Measurements from ENCODE around the gene NSRP1. TPM values are rescaled to one million over a fixed set of nuclear protein-coding genes. Genes with fewer than 3 reads are reported as not detected.

NSRP1 gene
- total RNA-seq, 1 donor from 2014 or later: 33.1 TPM

GRCh38 chr17:30222251-30222650, 105.6 kb downstream of the NSRP1 start:
- TF ChIP-seq, protein P1, sequence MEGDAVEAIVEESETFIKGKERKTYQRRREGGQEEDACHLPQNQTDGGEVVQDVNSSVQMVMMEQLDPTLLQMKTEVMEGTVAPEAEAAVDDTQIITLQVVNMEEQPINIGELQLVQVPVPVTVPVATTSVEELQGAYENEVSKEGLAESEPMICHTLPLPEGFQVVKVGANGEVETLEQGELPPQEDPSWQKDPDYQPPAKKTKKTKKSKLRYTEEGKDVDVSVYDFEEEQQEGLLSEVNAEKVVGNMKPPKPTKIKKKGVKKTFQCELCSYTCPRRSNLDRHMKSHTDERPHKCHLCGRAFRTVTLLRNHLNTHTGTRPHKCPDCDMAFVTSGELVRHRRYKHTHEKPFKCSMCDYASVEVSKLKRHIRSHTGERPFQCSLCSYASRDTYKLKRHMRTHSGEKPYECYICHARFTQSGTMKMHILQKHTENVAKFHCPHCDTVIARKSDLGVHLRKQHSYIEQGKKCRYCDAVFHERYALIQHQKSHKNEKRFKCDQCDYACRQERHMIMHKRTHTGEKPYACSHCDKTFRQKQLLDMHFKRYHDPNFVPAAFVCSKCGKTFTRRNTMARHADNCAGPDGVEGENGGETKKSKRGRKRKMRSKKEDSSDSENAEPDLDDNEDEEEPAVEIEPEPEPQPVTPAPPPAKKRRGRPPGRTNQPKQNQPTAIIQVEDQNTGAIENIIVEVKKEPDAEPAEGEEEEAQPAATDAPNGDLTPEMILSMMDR (IDR thresholded peaks at IDR 0.05): no peak
- no peak overlapping the region for H3K4me3 ChIP-seq
- no peaks in the 10 kb centered on the region for H3K9me3 ChIP-seq
- no peaks in the 10 kb centered on the region for H3K36me3 ChIP-seq
- no peaks in the 10 kb centered on the region for H3K27me3 ChIP-seq (ENCODE audit: low read depth)
- DNase-seq (no peak), ATAC-seq (no peak)
- H3K4me1 ChIP-seq: no peaks in the 10 kb centered on the region
- intact Hi-C loops (cut with DNase I): no loop called here
- H3K27ac ChIP-seq: no peak overlapping the region

GRCh38 chr17:30222721-30223175, 106.1 kb downstream of the NSRP1 start:
- TF ChIP-seq, protein P1 (IDR thresholded peaks at IDR 0.05): no peak
- ATAC-seq (no peak), DNase-seq (no peak)
- no peaks in the 10 kb centered on the region for H3K9me3 ChIP-seq
- no peak overlapping the region for H3K4me3 ChIP-seq
- H3K27ac ChIP-seq: no peak overlapping the region
- no peaks in the 10 kb centered on the region for H3K4me1 ChIP-seq
- H3K36me3 ChIP-seq: no peaks in the 10 kb centered on the region
- intact Hi-C loops (cut with DNase I): no loop called here
- H3K27me3 ChIP-seq (ENCODE audit: low read depth): no peaks in the 10 kb centered on the region

GRCh38 chr17:30224419-30224960, 107.9 kb downstream of the NSRP1 start:
- H3K4me3 ChIP-seq: no peak overlapping the region
- no peak for ATAC-seq
- DNase-seq: no peak
- no peaks in the 10 kb centered on the region for H3K9me3 ChIP-seq
- H3K27ac ChIP-seq: no peak overlapping the region
- intact Hi-C loops (cut with DNase I): no loop called here
- TF ChIP-seq, protein P1 (IDR thresholded peaks at IDR 0.05): no peak
- no peaks in the 10 kb centered on the region for H3K36me3 ChIP-seq
- no peaks in the 10 kb centered on the region for H3K27me3 ChIP-seq (ENCODE audit: low read depth)
- H3K4me1 ChIP-seq: no peaks in the 10 kb centered on the region

GRCh38 chr17:30225112-30225511, 108.5 kb downstream of the NSRP1 start:
- intact Hi-C loops (cut with DNase I): no loop called here
- ATAC-seq: no peak

DNA sequence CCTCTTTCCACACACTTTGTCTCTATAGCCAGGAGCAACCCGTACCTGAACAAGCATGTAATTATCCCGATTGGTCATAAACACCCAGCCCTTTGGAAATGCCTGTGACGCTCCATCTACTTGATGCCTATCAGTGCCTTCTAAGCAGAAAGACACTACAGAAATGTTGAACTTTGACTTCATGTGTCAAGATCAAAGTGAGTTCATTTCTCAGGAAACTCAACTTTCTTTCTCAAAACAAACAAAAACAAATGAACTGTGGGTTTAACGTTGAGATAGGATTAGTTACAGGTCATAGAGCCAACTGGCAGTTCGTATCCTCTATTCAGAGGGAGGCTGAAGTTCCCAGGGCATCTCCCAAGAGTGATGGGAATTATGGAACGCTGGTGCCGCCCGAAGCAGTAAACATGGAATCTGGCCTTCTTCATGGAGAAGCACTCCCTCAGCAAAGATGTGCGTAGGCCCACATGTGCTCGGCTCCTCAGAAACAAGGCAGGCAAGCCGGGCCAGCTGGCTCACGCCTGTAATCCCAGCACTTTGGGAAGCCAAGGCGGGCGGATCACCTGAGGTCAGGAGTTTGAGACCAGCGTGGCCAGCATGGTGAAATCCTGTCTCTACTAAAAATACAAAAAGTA, 109.4 kb downstream of the NSRP1 start:
- H3K27ac ChIP-seq: no peak overlapping the region
- intact Hi-C loops (cut with DNase I): no loop called here
- no peaks in the 10 kb centered on the region for H3K27me3 ChIP-seq (ENCODE audit: low read depth)
- no peak overlapping the region for H3K4me3 ChIP-seq
- H3K36me3 ChIP-seq: no peaks in the 10 kb centered on the region
- no peaks in the 10 kb centered on the region for H3K9me3 ChIP-seq
- TF ChIP-seq, protein P1 (IDR thresholded peaks at IDR 0.05): no peak
- no peak for DNase-seq
- ATAC-seq: no peak
- no peaks in the 10 kb centered on the region for H3K4me1 ChIP-seq

More at GRCh38 chr17:30225112-30225511, 108.5 kb downstream of the NSRP1 start:
- Histone ChIP-seq H3K4me1 (no peaks in the 10 kb centered on the region), H3K9me3 (no peaks in the 10 kb centered on the region), H3K27ac (no peak overlapping the region), H3K36me3 (no peaks in the 10 kb centered on the region), H3K27me3 (ENCODE audit: low read depth) (no peaks in the 10 kb centered on the region), H3K4me3 (no peak overlapping the region)
- DNase-seq: no peak
- TF ChIP-seq, protein P1 (IDR thresholded peaks at IDR 0.05): no peak
